Adrenal gland (tissue), 5 donors: ENCODE measurements around the gene FYB1.

Experiments used
- CTCF ChIP-seq, 6 experiments: fragments of 450-650 bp in 4 of 6; fragments of 200-600 bp in 2 of 6; sonication (generic) in 1 of 6; IDR thresholded peaks; 1 replicate in 5 of 6; 2 replicates in 1 of 6; pipeline versions ENCODE4 v1.5.1 to v1.8.0; 2016 to 2021; ENCODE audit warnings: antibody characterized with exemption in 6 of 6, mild to moderate bottlenecking in 2 of 6, moderate library complexity in 1 of 6
- POLR2A ChIP-seq, 2 donors: fragments of 450-650 bp; IDR thresholded peaks; one replicate each; pipeline ENCODE4 v1.6.1; 2017; ENCODE audit warnings: antibody characterized with exemption in 2 of 2, mild to moderate bottlenecking in 2 of 2, moderate library complexity in 1 of 2
- donor health status: DM: no; HTN: no; CAD: no.

DNA sequence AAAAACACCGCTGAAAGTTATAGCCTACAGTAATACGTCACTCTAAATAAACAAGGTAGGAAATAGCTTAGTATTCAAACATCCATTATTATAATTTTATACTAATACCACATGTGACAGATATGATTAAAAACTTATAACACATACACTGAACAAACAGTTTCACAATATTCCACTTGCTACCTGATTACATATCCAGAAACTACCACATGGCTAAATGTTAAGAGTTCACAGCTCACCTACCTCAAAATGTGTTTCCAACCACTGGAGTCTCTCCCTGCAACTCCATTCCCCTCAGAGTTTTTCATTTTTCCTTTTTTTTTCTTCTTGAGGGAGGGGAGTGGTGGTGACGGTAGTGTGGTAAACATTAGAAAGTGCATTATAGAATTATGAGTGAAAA, 157.3 kb downstream of the FYB1 start:
- TF ChIP-seq CTCF (IDR thresholded peaks at IDR 0.05) = no peak
- TF ChIP-seq POLR2A (IDR thresholded peaks at IDR 0.05) = no peak
